ENCODE measurements around the gene EFHC2.
"Not testable (repeated sequence)": the region's sequence is repeated elsewhere in the genome, so short reads cannot be mapped to it uniquely, and the experiment has no call there.

The EFHC2 gene

GRCh38 chrX:44234116-44234515, 109.4 kb downstream of the EFHC2 start:
- no peak for DNase-seq (ENCODE audit: low read depth in 1 of 2, low spot score in 1 of 2)

- no peak for DNase-seq (ENCODE audit: low read depth in 1 of 2, low spot score in 1 of 2)
Measured at GRCh38 chrX:44232081-44232480, 111.4 kb downstream of the EFHC2 start.

- no peak for DNase-seq (ENCODE audit: low read depth in 1 of 2, low spot score in 1 of 2)
Measured at GRCh38 chrX:44228621-44229020, 114.9 kb downstream of the EFHC2 start.

- DNase-seq (ENCODE audit: low read depth in 1 of 2, low spot score in 1 of 2): no peak
Measured at GRCh38 chrX:44227991-44228390, 115.5 kb downstream of the EFHC2 start.

- no peak for DNase-seq (ENCODE audit: low read depth in 1 of 2, low spot score in 1 of 2)
Measured at GRCh38 chrX:44225667-44226066, 117.8 kb downstream of the EFHC2 start.

- DNase-seq (ENCODE audit: low read depth in 1 of 2, low spot score in 1 of 2): no peak
Measured at GRCh38 chrX:44224760-44225159, 118.7 kb downstream of the EFHC2 start.

GRCh38 chrX:44223150-44223549, 120.3 kb downstream of the EFHC2 start:
- no peak for DNase-seq (ENCODE audit: low read depth in 1 of 2, low spot score in 1 of 2)

GRCh38 chrX:44218465-44218864, 125.0 kb downstream of the EFHC2 start:
- no peak for DNase-seq (ENCODE audit: low read depth in 1 of 2, low spot score in 1 of 2)

- DNase-seq (ENCODE audit: low read depth in 1 of 2, low spot score in 1 of 2): no peak
Measured at GRCh38 chrX:44216171-44216570, 127.3 kb downstream of the EFHC2 start.

- no peak for DNase-seq (ENCODE audit: low read depth in 1 of 2, low spot score in 1 of 2)
Measured at GRCh38 chrX:44203791-44204190, 139.7 kb downstream of the EFHC2 start.

- no peak for DNase-seq (ENCODE audit: low read depth in 1 of 2, low spot score in 1 of 2)
Measured at GRCh38 chrX:44202596-44202995, 140.9 kb downstream of the EFHC2 start.

GRCh38 chrX:44189116-44189515, 154.4 kb downstream of the EFHC2 start:
- DNase-seq (ENCODE audit: low read depth in 1 of 2, low spot score in 1 of 2): no peak

GRCh38 chrX:44187915-44188314, 155.6 kb downstream of the EFHC2 start:
- DNase-seq (ENCODE audit: low read depth in 1 of 2, low spot score in 1 of 2): not testable (repeated sequence)

- DNase-seq (ENCODE audit: low read depth in 1 of 2, low spot score in 1 of 2): no peak
Measured at GRCh38 chrX:44183329-44183728, 160.1 kb downstream of the EFHC2 start.

- no peak for DNase-seq (ENCODE audit: low read depth in 1 of 2, low spot score in 1 of 2)
Measured at GRCh38 chrX:44178274-44179053, 165.0 kb downstream of the EFHC2 start.

- no peak for DNase-seq (ENCODE audit: low read depth in 1 of 2, low spot score in 1 of 2)
Measured at GRCh38 chrX:44175455-44175854, 168.0 kb downstream of the EFHC2 start.

GRCh38 chrX:44174061-44174460, 169.4 kb downstream of the EFHC2 start:
- DNase-seq (ENCODE audit: low read depth in 1 of 2, low spot score in 1 of 2): no peak

- no peak for DNase-seq (ENCODE audit: low read depth in 1 of 2, low spot score in 1 of 2)
Measured at GRCh38 chrX:44173219-44173618, 170.3 kb downstream of the EFHC2 start.

GRCh38 chrX:44167116-44167515, 176.4 kb downstream of the EFHC2 start:
- no peak for DNase-seq (ENCODE audit: low read depth in 1 of 2, low spot score in 1 of 2)

- DNase-seq (ENCODE audit: low read depth in 1 of 2, low spot score in 1 of 2): no peak
Measured at GRCh38 chrX:44162964-44163475, 180.5 kb downstream of the EFHC2 start.

- no peak for DNase-seq (ENCODE audit: low read depth in 1 of 2, low spot score in 1 of 2)
Measured at GRCh38 chrX:44157858-44158257, 185.6 kb downstream of the EFHC2 start.

- DNase-seq (ENCODE audit: low read depth in 1 of 2, low spot score in 1 of 2): no peak
Measured at GRCh38 chrX:44157283-44157682, 186.2 kb downstream of the EFHC2 start.

GRCh38 chrX:44156726-44157125, 186.7 kb downstream of the EFHC2 start:
- no peak for DNase-seq (ENCODE audit: low read depth in 1 of 2, low spot score in 1 of 2)

All from activated T-helper 1 cell treated with anti-CD3 and anti-CD28 coated beads, Interleukin-2, amount 50 U/mL, for 16 hours (primary cell).